Vein endothelial cell (primary cell): Measurements from ENCODE around the gene MRPS6. TPM values are rescaled to one million over a fixed set of nuclear protein-coding genes. Genes with fewer than 3 reads are reported as not detected.

Source experiments
- total RNA-seq: library from RNA; depleted of rRNA; stranded (reverse); fragments of >200 nt; gene quantifications from 2 replicates; pipeline ENCODE4 v1.2.3, GENCODE V29; 2012

The MRPS6 gene
- total RNA-seq: 10.1 and 14.7 TPM in 2 replicates

DNA sequence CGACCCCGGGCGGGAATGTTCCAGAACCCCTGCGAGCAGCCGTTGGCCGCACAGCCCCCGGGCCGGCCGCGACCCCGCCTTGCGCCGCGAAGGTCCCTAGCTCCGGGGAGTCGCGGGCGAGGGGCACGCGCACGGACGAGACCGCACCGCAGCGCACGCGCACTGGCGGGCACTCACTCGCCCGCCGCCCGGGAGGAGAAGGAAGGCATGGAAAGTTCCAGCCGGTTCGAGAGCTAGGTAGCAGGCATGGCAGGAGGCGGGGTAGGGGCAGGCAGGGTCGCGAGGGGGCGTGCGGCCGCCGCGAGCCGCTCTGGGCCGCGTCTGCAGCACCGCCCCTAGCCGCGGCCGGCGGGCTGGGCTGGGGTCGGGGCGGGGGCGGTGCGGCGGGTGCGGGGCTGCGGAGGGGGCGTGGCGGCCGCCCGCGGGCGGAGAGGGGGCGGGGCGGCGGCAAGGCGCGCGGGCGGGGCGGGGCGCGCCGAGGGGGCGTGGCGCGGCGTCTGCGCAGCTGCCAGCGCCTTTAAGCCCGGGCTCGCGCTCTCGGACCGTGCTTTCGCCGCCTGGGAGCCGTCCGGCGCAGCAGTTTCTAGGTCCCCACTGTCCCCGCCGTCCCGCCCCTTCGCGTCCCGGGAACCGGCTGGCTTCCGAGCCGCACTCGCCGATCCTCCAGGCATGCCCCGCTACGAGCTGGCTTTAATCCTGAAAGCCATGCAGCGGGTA lies at the start of gene MRPS6, which contains the start of gene SLC5A3:
TSS of gene MRPS6 (plus strand) at position 547 of the 717 bp plus-strand sequence. CDS start at position 670, 123 bp downstream.
TSS of gene SLC5A3 (plus strand) at position 547 of the 717 bp plus-strand sequence. CDS start 21,621 bp downstream, outside the sequence.

Other genes starting within 250 kb of the MRPS6 start
- 152 and 179 TPM in 2 replicates for gene ATP5PO, start 157.8 kb upstream of the MRPS6 start, total RNA-seq
- 11.1 and 13.0 TPM in 2 replicates for gene SLC5A3, start within 50 bp of the MRPS6 start, total RNA-seq